Activated T-cell treated with anti-CD3 and anti-CD28 coated beads for 4 hours (primary cell): ENCODE results near the gene MED13.
"Not testable (repeated sequence)": the region's sequence is repeated elsewhere in the genome, so short reads cannot be mapped to it uniquely, and the experiment has no call there.

Source experiments
- DNase-seq: peaks from one replicate; pipeline ENCODE4 v3.0.0-alpha.2; 2020

The MED13 gene

DNA sequence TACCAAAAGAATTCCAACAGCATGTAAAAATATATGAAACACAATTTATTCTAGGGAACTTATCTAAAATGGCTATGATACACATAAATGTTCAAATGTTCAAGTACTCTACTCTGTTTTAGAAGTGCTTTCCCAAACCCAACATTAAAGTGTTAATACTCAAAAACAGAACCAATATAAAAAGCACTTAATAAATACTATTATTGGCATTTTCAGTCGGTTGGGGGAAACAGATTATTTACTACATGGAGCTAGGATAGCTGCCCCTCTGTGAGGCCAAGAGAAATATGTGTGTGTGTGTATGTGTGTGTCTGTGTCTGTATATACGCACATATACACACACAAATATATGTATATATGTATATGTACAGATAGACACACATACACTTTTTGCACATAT, 169.7 kb downstream of the MED13 start:
- DNase-seq = no peak

DNA sequence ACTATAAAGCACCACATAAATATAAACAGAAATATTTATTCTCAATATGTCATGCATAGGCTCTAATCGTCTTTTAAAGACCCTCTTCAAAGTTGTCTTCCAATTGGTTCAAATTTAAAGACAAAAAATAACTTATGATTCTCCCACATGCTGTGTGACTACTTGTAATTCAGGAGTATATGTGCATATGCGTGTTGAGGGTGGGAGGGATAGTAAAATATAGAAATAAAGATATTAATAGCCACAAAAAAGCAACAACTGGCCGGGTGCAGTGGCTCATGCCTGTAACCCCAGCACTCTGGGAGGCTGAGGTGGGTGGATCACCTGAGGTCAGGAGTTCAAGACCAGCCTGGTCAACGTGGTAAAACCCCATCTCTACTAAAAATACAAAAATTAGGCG, 170.8 kb downstream of the MED13 start:
- not testable (repeated sequence) for DNase-seq
